T-helper 9 cell (primary cell): ENCODE data around the gene MRC1.

Experiments
- DNase-seq: peaks from one replicate; pipeline ENCODE4 v3.0.0-alpha.2; 2020

The MRC1 gene

DNA sequence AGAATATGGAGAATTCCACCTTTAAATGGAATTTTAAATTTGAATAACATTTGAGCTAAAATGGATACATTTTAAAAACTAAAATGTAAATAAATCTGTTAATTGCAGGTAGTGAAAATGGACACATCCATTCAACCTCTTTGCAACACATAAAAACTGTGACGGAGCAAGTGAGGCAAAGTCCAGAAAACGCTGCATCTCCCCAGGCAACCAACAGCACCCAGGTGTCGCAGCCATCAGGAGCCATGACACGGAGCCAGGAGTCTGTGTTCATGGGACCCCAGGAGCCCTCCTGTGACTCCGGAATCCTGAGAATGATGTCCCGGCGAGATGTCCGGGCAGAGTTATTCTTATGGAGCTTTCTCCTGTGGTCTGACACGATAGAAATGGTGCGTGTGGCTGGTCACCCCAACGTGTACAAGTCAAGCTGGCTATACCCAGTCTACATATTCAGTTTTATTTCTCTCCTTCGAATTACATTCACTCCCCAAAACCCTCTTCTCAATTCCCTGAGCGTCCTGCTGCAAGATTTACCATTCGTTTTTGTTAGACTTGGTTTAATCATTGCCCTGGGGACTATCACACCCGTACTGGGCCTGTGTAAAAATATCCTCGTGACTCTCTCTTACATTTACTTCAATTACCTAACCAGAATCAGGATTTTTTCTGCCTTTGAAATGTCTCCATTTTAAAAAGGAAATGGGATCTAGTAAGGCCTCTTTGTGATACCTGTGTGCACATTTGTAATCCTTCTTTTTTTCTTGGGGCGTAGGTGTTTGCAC is 13.1 kb upstream of the MRC1 start:
- no peak for DNase-seq

DNA sequence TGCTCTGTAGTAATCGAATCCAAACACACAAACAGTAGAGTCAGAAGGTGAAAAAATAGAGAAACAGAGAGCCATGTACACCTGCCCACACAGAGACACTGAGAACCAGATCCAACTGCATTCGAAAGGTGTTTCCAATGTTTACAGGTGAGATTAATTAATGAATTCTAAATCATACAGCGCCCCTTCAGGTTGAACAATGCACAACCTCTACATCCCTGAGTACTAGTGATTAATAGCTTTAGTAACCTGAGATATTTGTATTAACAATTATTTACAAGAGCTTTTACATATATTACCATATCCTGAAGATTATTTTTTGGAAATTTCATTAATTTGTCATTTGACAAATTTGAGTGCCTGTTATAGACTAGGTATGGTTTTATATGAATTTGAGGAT is 7.6 kb upstream of the MRC1 start:
- no peak for DNase-seq

GRCh38 chr10:17802350-17802749 is 6.8 kb upstream of the MRC1 start:
- DNase-seq: no peak

DNA sequence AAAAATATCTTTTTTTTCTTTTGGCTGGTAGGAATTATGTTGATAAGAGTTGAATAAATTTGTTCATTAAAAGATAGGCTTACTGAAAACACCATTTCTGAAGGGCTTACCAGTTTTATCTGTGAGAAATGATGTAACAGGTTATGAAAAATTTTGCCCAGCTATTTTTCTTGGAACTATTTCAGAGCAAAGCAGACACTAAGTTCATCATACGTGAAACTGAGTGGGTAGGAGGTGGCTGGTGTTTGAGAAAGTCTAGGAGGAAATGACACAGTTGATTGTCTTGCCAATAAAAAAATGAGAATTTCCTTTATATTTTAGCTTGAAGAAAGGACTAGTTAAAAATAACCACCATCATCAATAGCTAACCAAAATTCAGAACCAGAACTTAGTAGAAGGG is 6.2 kb upstream of the MRC1 start:
- no peak for DNase-seq

DNA sequence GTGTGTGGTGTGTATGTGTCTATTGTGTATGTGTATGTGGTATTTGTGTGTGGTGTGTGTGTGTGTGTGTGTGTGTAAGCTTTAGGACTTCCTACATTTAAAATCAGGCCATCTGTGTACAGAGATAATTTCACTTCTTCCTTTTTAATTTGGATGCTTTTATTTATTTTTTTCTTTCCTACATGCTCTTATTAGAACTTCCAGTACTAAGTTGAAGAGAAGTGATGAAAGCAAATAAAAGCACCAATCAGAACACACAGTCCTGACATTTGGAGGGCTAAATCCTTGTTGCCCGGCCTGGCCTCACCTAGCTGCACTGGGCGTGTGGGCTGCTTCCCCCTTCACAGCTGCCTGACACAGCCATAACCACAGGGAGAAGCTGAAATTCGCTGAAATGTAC is 3.8 kb upstream of the MRC1 start:
- no peak for DNase-seq

DNA sequence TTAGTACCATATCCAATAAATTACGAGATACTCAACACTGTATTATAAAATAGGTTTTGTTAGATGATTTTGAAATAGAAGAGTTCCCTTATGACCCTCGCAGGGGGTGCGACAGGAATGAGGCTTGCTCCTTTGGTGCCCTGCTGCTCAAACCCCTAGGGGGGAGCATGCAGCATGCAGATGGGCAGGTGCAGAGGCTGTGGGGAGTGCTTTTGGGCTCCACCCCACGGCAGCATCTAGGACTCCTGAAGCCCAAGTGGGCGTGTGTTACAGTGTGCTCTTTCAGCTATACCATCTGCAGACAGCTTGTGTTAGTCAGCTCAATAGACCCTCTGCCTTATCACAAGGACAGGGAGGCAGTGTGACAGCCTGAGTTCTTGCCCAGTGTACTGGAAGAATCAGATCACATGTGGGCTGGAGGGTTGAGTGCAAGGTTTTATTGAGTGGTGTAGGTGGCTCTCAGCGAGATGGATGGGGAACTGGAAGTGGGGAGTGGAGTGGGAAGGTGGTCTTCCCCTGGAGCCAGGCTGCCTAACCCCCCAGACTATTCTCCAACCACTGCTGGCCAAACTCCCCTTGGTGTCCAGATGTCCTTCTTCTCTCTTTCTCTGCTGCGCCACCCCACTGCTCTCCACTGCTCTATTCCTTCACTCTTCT is 3.1 kb upstream of the MRC1 start:
- DNase-seq: no peak

- no peak for DNase-seq
Observed at GRCh38 chr10:17811146-17811865, 2.2 kb downstream of the MRC1 start.

- DNase-seq: no peak
Observed at GRCh38 chr10:17814973-17815372, 5.8 kb downstream of the MRC1 start.

DNA sequence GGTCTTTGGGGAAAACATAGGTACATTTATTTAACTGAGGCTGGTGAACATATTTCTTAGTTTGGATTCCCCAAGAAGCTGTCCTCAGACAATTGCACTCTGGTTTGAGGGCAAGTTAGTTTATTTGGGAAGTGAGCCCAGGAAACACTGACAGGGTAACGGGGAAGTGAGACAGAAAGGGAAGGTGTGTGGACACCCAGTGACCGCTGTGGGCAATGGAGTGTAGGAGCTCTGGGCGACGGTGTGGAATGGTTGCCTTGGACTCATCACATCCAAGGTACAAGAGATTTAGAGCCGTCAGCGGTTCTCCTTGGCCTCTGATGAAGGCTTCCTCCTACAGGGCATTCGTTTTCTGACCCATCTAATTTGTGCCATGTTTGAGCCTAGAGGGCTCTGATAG is 7.1 kb downstream of the MRC1 start:
- no peak for DNase-seq

DNA sequence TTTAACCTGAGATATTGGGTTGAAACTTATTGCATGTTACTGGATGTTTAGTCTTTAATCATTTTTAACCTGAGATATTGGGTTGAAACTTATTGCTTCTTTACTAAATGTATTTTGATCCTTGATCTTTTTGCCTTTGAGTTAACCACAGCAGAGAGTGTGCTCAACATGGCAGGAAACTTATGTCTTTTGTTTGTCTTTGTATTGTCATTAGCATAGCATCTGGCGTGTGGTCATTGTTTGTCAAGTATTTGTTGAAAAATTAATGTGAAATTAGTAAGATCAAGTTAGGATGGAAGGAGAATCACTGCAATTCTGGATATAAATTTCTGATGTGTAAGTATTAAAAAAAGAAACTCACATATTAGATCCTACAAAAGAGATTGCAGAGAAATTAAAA is 8.2 kb downstream of the MRC1 start:
- no peak for DNase-seq

DNA sequence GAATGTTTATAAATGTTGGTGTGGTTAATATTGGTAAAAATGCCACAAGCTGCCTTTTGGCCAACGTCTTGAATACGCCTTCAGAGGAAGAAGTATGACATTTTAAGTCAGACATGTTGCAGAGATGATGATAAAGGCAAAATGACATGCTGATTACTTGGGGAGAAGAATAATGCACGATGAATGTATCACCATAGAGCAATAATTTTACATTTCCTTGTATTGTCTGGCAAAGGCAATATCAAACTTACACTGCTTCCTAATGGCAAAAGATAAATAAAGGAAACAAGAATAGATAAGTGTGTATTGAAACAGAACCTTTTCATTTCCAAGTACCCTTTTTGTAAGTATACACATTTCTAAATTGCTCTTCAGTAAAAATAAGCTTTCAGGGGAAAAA is 8.6 kb downstream of the MRC1 start:
- DNase-seq: no peak

GRCh38 chr10:17819836-17820235 is 10.7 kb downstream of the MRC1 start:
- DNase-seq: no peak

DNA sequence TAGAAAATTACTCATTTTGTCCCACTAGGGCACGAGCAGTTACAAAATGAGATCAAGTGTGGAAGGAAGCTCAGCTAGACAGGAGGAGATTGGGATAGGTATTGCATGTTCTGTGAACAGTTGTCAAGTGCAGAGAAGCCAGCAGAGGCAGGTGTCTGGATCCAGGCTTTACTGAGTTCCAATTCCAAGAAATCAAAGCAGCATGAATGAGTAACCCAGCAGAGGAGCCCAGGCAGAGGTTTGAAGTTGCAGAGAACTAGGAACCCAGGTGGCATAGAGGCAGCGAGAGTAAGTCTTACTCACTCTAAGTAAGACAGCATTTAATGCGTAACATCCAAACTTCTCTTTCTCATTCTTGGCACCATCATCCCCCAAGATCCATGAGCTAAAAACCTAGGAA is 11.8 kb downstream of the MRC1 start:
- no peak for DNase-seq

DNA sequence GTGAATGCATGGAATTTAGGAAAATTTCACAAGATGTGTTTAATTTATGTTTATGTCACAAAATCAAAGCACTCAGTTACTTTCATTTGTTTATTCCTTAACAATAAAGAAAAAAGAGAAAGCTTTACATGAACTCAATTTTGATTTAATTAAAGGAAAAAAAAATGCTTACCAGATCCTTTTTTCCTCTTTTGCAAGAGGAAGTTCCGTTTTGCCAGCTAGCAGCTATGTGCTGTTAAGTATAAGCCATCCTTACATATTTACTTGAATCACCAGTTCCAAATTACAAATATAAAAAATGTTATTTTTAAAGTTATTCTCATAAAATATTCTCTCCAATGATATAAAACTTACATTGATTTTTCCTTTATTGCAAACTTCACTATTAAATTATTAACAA is 12.7 kb downstream of the MRC1 start:
- DNase-seq: no peak

DNA sequence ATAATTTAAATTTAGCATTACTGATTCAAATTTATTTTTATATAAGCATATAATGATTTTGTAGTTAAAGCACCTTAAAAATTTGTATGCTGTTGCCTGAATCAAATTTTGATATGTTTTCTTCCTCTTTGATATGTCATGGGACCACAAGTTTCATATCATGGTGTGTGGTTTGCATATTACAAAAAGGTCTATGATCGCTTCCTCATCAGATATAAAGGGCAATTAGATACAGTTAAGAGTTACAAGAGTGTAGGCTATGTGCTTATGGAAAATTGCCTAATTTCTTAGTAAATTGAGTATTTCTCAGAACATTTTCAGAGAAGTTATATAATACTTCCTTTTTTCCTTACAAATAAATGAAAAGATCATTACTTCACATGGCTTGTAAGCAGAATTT is 22.2 kb downstream of the MRC1 start:
- no peak for DNase-seq

DNA sequence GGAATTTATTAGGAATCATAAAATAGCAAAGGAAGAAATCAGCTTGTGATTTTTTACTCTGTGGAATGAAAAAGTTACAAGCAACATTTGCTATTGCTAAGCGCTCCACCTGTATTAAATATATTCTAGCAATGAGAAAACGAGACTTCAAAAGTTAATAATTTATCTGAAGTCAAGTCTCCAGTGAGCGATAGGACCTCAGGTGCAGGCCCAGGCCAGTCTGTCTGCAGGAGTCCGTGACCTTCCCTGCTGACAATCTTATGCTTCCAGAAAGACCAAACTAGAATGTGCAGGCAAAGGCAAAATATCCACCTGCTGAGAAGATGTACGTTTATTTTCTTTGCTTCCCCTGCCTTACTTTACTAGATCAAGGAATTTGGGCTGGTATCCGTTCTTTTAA is 22.7 kb downstream of the MRC1 start:
- DNase-seq: no peak

- no peak for DNase-seq
Observed at GRCh38 chr10:17833656-17834055, 24.5 kb downstream of the MRC1 start.

DNA sequence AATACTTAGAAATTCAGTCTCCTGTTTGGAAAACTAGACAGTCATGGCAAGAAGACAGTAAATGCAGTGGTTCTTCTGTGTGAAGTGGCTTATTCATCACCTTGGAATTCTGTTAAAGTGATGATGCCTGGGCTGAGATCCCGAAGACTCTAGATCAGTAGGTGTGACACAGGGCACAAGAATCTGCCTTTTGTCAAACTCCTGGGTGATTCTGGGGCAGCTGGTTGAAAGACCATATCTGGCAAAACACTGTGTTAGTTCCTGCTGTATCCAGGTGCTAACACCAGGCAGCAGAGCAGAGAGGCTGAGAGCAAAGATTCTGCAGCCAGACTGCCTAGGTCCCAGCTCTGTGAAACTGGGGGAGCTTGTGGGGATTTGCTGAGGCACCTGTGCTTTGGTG is 26.5 kb downstream of the MRC1 start:
- no peak for DNase-seq

DNA sequence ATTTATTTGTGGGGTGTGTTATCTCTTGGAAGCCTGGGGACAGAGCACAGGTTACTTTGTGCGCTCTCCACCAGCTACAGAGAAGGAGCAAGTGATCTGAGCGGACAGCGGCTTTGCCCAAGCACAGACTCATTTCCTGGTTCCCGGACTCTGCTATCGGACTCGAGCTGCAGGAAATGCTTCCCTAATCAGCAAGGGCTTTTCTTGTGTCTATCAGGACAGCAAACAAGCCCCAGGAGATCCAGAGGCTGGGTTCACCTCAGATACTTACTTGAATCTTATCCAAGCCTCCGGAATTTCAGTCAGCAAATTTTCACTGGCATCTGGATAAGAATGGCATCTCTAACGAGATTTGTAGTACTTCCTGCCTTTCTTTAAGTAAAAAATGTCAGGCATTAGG is 27.8 kb downstream of the MRC1 start:
- DNase-seq: no peak

DNA sequence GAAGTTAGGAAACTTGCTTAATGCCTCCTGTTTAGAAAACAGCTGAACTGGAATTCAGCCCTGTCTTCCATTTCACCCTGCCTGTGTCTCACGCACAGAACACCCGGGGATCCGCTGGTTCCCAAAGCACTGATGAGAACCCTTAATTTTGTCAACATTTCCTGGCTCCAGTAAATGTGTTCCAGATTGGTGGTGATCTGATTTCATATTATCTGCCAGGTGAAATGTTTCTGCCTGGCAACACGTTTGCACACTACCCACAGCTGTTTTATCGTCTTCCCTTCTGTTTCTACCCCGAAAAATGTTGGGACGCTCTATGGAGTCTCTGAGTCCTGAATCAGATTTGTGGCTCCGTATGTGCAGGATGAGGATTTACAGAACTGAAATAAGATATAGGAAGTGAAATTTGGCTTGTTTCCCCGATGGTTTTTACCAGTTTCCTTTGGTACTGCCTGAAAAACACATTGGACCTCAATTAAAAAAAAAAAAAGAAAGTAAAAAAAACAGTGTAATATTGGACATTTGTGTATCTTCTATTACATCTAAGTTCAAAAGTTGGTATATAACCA is 29.0 kb downstream of the MRC1 start:
- no peak for DNase-seq

GRCh38 chr10:17841050-17841449 is 31.9 kb downstream of the MRC1 start:
- DNase-seq: no peak

- no peak for DNase-seq
Observed at GRCh38 chr10:17842641-17843040, 33.5 kb downstream of the MRC1 start.

GRCh38 chr10:17847585-17848296 is 38.6 kb downstream of the MRC1 start:
- DNase-seq: no peak
